ENCODE measurements around the gene BLVRB. TPM values are rescaled to one million over a fixed set of nuclear protein-coding genes. Genes with fewer than 3 reads are reported as not detected.

Gene BLVRB
- total RNA-seq, 1 experiment from 2014 or later = 113 TPM

DNA sequence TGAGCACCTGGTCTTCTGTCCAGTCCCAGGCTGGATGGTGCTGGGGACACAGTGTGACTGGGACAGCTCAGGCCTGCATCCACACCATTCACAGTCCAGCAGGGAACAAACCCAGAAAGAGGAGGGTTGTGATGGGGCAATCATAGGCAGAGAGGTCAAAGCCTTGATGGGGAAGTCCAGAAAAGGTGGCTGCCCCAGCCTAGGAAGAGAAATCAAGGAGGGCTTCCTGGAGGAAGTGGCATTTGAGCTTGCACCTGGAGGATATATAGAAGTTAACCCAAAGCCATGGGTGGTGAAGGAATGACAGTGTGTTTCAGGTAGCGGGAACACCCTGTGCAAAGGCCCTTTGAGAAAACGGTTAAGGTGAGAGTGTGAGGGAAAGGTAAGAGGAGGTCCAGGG is 49.8 kb downstream of the BLVRB start (continued):
- no peak for TF ChIP-seq SP1 (IDR thresholded peaks at IDR 0.05; ENCODE audit: low read depth)
- no peak for TF ChIP-seq EZH2phosphoT487 (IDR thresholded peaks at IDR 0.05; ENCODE audit: borderline replicate concordance)
- TF ChIP-seq CEBPB (IDR thresholded peaks at IDR 0.05; ENCODE audit: low read depth) = no peak
- no peak for TF ChIP-seq ELF1 (IDR thresholded peaks at IDR 0.05; ENCODE audit: borderline replicate concordance, low read depth)
- TF ChIP-seq FOSL1 (IDR thresholded peaks at IDR 0.05; ENCODE audit: low read depth) = no peak
- TF ChIP-seq POLR2A (IDR thresholded peaks at IDR 0.05; ENCODE audit: borderline replicate concordance, extremely low read depth, insufficient read depth, insufficient read length) = no peak
- no peak for TF ChIP-seq EGR1 (IDR thresholded peaks at IDR 0.05; ENCODE audit: low read depth)
- TF ChIP-seq SIN3A (IDR thresholded peaks at IDR 0.05; ENCODE audit: low read depth) = no peak
- TF ChIP-seq YY1 (IDR thresholded peaks at IDR 0.05; ENCODE audit: extremely low read depth, insufficient replicate concordance, low read depth, low read length) = no peak
- no peak for TF ChIP-seq TCF7L2 (IDR thresholded peaks at IDR 0.05; ENCODE audit: borderline replicate concordance, extremely low read depth, insufficient read depth, insufficient read length)
- no peak for TF ChIP-seq ZFX (IDR thresholded peaks at IDR 0.05)
- no peak for TF ChIP-seq RAD21 (IDR thresholded peaks at IDR 0.05; ENCODE audit: low read depth)

DNA sequence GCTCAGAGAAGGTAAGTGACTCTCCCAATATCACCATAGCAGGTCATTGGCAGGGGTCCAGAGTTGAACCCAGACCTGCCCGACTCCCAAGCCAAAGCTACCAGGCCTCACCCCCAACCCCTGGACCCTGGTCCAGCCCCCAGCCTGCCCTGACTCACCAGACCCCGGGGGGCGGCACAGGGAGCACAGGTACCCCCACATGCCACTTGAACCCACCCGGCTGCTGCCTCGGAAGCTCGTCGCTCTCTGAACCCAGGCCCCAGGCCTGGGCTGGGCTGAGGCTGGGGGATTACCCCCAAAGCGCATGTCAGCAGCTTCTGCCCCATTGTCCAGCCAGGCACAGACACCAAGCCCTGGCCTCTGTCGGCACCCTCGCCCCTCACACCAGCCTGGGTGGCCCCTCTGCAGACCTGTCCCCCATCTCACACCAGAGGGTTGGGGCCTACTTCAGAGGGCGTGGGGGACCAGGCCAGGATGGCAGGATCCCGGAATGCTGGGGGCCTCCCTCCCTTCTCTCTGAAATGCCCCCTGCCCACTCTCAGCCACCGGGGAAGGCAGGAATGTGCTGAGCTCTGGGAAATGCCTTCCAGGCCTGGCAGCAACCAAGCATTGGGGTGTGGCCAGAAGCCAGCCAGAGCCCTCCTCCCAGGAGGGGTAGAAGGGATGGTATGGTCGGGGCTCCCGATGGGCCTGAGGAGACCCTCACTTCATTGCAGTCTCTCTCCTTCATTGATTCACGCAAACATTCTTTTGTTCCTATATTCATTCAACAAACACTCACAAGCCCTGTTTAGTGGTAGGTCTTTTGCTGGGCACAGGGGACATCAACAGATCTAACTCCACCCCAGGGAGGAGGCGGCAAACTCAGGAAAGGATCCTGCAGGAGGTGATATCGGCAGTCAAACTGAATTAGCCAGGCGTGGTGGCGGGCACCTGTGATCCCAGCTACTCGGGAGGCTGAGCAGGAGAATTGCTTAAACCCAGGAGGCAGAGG is 50.7 kb downstream of the BLVRB start:
- RAD21 ChIA-PET (ENCODE audit: low non-redundant PET in 1 of 2, low total read pairs in 2 of 2, uncharacterized antibody in 2 of 2, unreplicated experiment in 2 of 2) = no interaction called here

More for the DNA sequence above, 50.7 kb downstream of the BLVRB start:
- CTCF ChIA-PET = no interaction called here
- Histone ChIP-seq H3K9ac (ENCODE audit: low read length) (peak overlapping the region; percentile 20; the same call in 1 of the 2 replicates), H3K9me3 (ENCODE audit: control insufficient read depth in 1 of 2, insufficient read depth in 1 of 2, low read depth in 1 of 2, low read length in 2 of 2) (no peaks in the 10 kb centered on the region), H3K4me3 (replicated peaks in 1 of 2; ENCODE audit: low read depth in 1 of 2, low read length in 2 of 2) (no peak overlapping the region), H4K20me1 (ENCODE audit: insufficient read depth) (no peaks in the 10 kb centered on the region), H3K36me3 (ENCODE audit: control insufficient read depth in 1 of 2, insufficient read depth in 2 of 2, low read length in 2 of 2) (no peaks in the 10 kb centered on the region), H3K9me2 (ENCODE audit: insufficient read depth) (no peaks in the 10 kb centered on the region), H2AFZ (ENCODE audit: low read depth, low read length, poor library complexity, severe bottlenecking) (no peak overlapping the region), H3K27me3 (ENCODE audit: insufficient read depth, low read length) (no peaks in the 10 kb centered on the region), H3K79me2 (ENCODE audit: insufficient read depth, low read length) (no peaks in the 10 kb centered on the region), H3K4me1 (ENCODE audit: control insufficient read depth in 1 of 2, insufficient read depth in 2 of 2, low read length in 2 of 2) (peaks cover 41 to 80% of the 10 kb centered on the region in 2 experiments), H3K27ac (ENCODE audit: low read depth, low read length) (no peak overlapping the region; the same call in 1 of the 2 replicates), H3K4me2 (ENCODE audit: low read length) (no peak overlapping the region)
- DNase-seq (ENCODE audit: low read depth, low spot score) (no peak), ATAC-seq (no peak)
- POLR2A ChIA-PET = interaction anchor here (4.7 kb wide), 1 partner anchor 12 kb away, joined by 23 read pairs; the partner anchor contains the start of gene SERTAD1
- no TSS peak for BruUV-seq (replicated peaks)
- no peak for TF ChIP-seq CBX3 (IDR thresholded peaks at IDR 0.05; ENCODE audit: low read depth)
- intact Hi-C loops (cut with micrococcal nuclease) = no loop called here
